ENCODE measurements around the gene TCERG1.

Gene TCERG1

DNA sequence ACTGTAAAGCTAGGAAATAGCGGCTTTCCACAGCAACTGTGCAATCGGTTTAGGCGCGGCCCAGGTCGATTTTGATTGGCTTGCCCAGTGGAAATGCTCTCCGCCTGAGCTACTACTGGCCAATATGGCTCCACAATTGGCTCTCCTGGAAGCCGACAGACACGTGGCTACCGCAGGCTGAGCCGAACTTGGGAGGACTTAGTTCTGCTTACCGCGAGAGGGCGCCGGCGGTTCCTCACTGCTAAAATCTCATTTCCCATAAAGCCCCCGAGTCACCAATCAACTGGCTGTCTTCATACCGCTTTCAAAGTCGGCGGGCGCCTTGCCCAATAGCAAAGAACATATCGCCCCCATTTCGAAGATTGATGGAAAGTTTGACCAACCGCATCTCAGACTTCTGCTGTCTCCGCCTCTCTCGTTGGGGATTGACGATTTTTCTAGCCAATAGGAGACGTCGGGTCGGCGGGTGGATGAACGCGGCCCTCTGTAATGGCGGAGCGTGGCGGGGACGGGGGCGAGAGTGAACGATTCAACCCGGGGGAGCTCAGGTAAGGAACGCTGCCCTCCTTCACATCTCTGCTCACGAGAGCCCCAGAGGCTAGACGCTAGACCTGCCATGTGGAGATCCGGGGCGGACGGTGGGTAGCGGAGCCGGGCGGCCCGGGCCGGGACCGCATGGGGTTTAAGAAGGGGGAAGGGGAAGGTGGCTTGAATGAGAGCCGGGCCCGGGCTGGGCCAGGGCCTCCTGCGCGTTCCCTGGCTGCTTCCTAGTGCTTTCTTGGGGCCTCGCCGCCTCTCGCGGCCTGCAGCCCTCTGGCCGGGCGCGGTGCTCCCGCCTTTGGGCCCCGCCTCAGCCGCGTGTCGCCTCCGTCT lies at the start of gene TCERG1:
Gene TCERG1, plus strand, starts transcription at position 473 of the 873 bp plus-strand sequence. Its CDS starts 17 bp downstream, at position 490.
- peak within 1 kb of the TSS; percentile 95 for H3K4me3 ChIP-seq (ENCODE audit: low read length)
- TF ChIP-seq, protein P1, sequence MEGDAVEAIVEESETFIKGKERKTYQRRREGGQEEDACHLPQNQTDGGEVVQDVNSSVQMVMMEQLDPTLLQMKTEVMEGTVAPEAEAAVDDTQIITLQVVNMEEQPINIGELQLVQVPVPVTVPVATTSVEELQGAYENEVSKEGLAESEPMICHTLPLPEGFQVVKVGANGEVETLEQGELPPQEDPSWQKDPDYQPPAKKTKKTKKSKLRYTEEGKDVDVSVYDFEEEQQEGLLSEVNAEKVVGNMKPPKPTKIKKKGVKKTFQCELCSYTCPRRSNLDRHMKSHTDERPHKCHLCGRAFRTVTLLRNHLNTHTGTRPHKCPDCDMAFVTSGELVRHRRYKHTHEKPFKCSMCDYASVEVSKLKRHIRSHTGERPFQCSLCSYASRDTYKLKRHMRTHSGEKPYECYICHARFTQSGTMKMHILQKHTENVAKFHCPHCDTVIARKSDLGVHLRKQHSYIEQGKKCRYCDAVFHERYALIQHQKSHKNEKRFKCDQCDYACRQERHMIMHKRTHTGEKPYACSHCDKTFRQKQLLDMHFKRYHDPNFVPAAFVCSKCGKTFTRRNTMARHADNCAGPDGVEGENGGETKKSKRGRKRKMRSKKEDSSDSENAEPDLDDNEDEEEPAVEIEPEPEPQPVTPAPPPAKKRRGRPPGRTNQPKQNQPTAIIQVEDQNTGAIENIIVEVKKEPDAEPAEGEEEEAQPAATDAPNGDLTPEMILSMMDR (conservative IDR thresholded peaks at IDR 0.05; ENCODE audit: low read length), result peak; percentile 77
- peak; percentile 100 for DNase-seq (ENCODE audit: low read depth)

DNA sequence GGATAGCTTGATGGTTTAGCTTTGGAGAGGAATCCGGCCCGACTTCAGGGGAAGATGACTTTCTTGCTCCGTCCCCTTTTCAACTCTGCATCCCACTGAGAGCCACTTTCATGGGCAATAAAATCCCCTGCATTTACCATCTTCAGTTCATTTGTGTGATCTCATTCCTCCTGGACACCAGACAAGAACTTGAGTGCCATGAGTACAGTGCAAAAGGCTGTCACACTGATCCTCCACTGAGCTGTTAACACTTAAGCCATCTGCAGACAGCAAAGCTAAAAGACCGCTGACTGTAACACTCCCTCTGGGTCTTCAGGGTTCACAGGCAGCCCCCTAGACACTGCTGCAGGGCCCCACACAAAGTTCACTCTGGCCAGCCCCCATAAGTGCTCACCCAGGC lies 48.3 kb upstream of the TCERG1 start:
- no peak overlapping the region for H3K4me3 ChIP-seq (ENCODE audit: low read length)
- DNase-seq (ENCODE audit: low read depth), result no peak
- TF ChIP-seq, protein P1 (conservative IDR thresholded peaks at IDR 0.05; ENCODE audit: low read length), result no peak

DNA sequence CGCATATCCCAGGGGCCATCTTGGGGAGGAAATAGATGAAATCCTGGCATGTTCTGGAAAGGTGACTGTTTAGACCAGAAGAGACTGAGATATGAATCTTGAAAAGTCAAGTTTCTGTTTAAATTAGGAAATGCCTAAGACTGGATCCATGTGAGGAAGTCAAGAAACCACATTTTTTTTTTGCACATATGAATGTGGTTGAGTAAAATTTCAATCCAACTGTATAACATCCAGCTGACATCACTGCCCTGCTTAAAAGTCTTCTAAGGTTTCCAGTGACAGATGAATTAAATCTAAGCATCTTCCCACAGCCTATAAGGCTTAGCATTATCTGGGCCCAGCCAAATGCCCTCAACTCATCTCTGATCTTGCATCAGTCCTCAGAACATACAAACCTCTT lies 47.7 kb upstream of the TCERG1 start:
- TF ChIP-seq, protein P1 (conservative IDR thresholded peaks at IDR 0.05; ENCODE audit: low read length), result no peak
- DNase-seq (ENCODE audit: low read depth), result peak; percentile 3
- no peak overlapping the region for H3K4me3 ChIP-seq (ENCODE audit: low read length)

DNA sequence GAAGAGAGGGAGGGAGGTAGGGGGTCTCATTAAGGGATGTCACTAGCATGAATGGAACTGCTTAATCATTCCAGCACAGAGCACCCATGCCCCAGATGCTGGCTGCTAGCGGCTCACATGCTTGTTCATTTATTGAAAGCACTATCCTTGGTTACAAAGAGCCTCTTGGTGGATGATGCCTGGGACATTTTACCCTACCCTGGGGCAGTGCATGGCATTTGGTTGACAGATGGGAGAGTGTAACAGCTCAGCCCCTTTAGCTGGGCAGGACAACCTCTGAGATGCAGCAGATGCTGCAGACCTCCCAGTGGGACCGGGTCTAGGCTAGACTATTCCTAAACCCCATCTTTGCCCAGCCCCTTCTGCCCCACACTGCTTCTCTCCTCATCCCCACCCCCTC lies 46.9 kb upstream of the TCERG1 start:
- TF ChIP-seq, protein P1 (conservative IDR thresholded peaks at IDR 0.05; ENCODE audit: low read length), result no peak
- no peak overlapping the region for H3K4me3 ChIP-seq (ENCODE audit: low read length)
- no peak for DNase-seq (ENCODE audit: low read depth)

DNA sequence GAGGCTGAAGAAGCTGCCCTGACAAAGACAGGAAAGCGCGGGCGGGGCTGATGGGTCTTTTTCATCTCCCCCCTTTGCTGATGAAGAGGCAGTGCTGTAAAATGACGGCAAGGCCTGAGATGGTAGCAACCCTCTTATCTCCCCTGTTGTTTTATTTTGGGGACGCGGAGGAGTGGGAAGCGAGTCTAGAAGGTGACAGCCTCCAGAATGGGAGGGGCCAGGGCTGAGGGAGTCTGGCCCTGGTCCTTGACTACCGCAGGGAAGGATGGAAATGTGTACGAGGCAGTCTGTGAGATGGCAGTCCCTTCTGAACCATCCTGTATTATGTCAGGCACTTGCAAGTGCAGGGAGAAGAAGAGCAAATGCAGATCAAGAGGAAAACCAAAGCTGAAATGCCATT lies 46.1 kb upstream of the TCERG1 start:
- H3K4me3 ChIP-seq (ENCODE audit: low read length), result no peak overlapping the region
- TF ChIP-seq, protein P1 (conservative IDR thresholded peaks at IDR 0.05; ENCODE audit: low read length), result no peak
- DNase-seq (ENCODE audit: low read depth), result no peak

DNA sequence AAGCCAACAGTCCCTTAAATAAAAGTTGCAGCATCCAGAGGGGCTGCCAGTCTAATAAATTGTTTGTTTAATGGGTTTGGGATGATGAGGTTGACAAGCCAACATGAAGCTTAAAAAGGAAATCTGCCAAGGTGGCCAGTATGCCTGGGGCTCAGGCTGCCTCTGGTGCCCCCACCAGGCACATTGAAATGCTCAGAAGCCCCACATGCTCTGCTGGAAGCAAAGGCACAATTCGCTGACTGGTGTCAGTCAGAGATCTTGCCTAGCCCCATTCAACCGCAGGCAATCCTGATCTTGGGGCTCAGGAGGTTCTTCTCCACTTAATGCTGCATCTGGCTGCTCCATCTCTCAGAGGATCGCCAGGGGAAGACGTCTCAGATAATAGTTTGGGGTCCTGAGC lies 44.2 kb upstream of the TCERG1 start:
- DNase-seq (ENCODE audit: low read depth), result no peak
- H3K4me3 ChIP-seq (ENCODE audit: low read length), result no peak overlapping the region
- TF ChIP-seq, protein P1 (conservative IDR thresholded peaks at IDR 0.05; ENCODE audit: low read length), result no peak

DNA sequence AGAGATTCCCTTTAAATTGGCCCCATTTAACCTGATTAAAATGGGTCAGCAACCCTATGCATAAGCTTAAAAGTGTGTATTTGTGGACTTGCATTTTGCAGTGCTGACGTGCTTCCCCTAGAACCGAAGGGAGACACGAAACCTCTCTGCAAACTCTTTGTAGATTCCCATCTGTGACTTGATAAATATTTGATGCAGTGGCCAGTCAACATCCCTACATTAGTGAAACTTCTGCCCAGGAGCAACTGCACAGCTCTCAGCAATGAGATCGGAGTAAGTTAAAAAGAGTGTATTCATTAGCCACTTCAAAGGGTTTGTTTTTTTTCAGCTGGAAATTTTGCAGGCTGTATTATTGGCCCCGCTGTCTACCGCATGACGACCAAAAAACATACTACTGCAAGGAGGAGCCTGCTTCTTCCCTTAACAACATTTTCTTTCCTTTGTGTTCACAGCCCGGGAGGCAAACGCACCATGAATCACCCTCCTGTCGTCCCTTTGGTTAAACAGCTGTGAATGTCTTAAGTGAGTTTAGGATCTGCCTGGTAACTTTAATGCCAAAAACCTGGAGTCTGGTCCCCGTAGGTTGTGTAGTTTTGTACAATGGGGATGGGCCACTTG lies 38.0 kb upstream of the TCERG1 start:
- no peak overlapping the region for H3K4me3 ChIP-seq (ENCODE audit: low read length)
- peak; percentile 11 for DNase-seq (ENCODE audit: low read depth)
- TF ChIP-seq, protein P1 (conservative IDR thresholded peaks at IDR 0.05; ENCODE audit: low read length), result no peak

Measured in AG10803 (cell line).